RCC 7860 (cell line): ENCODE results near the gene RAD21L1.
"Not testable (repeated sequence)": the region's sequence is repeated elsewhere in the genome, so short reads cannot be mapped to it uniquely, and the experiment has no call there.

ENCODE experiments used
- DNase-seq: peaks from one replicate; pipeline ENCODE4 v3.0.0-alpha.2; 2015; ENCODE audit warnings: low spot score
- FAIRE-seq: peaks from 2 replicates; lab custom pipeline; 2012; peaks lifted over from hg19 to GRCh38; lab: Jason Lieb, UNC

RAD21L1 gene

GRCh38 chr20:1224205-1224890, 1.5 kb upstream of the RAD21L1 start:
- FAIRE-seq (no peak), DNase-seq (no peak)

- no peak for DNase-seq
- no peak for FAIRE-seq
Observed at GRCh38 chr20:1225263-1225782, 521 bp upstream of the RAD21L1 start.

GRCh38 chr20:1229541-1229940, 3.7 kb downstream of the RAD21L1 start:
- FAIRE-seq (no peak), DNase-seq (no peak)

GRCh38 chr20:1232286-1233111, 6.7 kb downstream of the RAD21L1 start:
- DNase-seq (no peak), FAIRE-seq (no peak)

GRCh38 chr20:1240549-1240948, 14.7 kb downstream of the RAD21L1 start:
- no peak for DNase-seq
- FAIRE-seq = no peak

GRCh38 chr20:1241456-1241855, 15.6 kb downstream of the RAD21L1 start:
- no peak for DNase-seq
- FAIRE-seq = no peak

- DNase-seq (no peak), FAIRE-seq (no peak)
Observed at GRCh38 chr20:1242099-1242498, 16.3 kb downstream of the RAD21L1 start.

GRCh38 chr20:1242530-1242929, 16.7 kb downstream of the RAD21L1 start:
- FAIRE-seq = peak; percentile 95
- DNase-seq = peak; percentile 77

- no peak for DNase-seq
- no peak for FAIRE-seq
Observed at GRCh38 chr20:1245578-1245977, 19.7 kb downstream of the RAD21L1 start.

- DNase-seq (no peak), FAIRE-seq (no peak)
Observed at GRCh38 chr20:1247689-1248088, 21.8 kb downstream of the RAD21L1 start.

- not testable (repeated sequence) for DNase-seq, FAIRE-seq
Observed at GRCh38 chr20:1250282-1250681, 24.4 kb downstream of the RAD21L1 start.

GRCh38 chr20:1252416-1252815, 26.6 kb downstream of the RAD21L1 start:
- FAIRE-seq = no peak
- DNase-seq = no peak

GRCh38 chr20:1254254-1254653, 28.4 kb downstream of the RAD21L1 start:
- DNase-seq = no peak
- no peak for FAIRE-seq

GRCh38 chr20:1255675-1256074, 29.8 kb downstream of the RAD21L1 start:
- DNase-seq = no peak

GRCh38 chr20:1263853-1264252, 38.0 kb downstream of the RAD21L1 start:
- DNase-seq = no peak
- no peak for FAIRE-seq

More at GRCh38 chr20:1255675-1256074, 29.8 kb downstream of the RAD21L1 start:
- no peak for FAIRE-seq

GRCh38 chr20:1264727-1265126, 38.9 kb downstream of the RAD21L1 start:
- no peak for DNase-seq
- FAIRE-seq = no peak

- DNase-seq = no peak
- no peak for FAIRE-seq
Observed at GRCh38 chr20:1265226-1265915, 39.5 kb downstream of the RAD21L1 start.

- DNase-seq (no peak), FAIRE-seq (no peak)
Observed at GRCh38 chr20:1265916-1266166, 40.0 kb downstream of the RAD21L1 start.

- FAIRE-seq (no peak), DNase-seq (peak; percentile 12)
Observed at GRCh38 chr20:1266167-1266973, 40.5 kb downstream of the RAD21L1 start, which contains the start of gene SNPH. SNPH (plus strand) TSS chr20:1266294; CDS start chr20:1296240, 29,946 bp downstream.

- FAIRE-seq (no peak), DNase-seq (no peak)
Observed at GRCh38 chr20:1267161-1267560, 41.3 kb downstream of the RAD21L1 start.
